HT1080 (cell line): ENCODE measurements around the gene PNMA8A. TPM values are rescaled to one million over a fixed set of nuclear protein-coding genes. Genes with fewer than 3 reads are reported as not detected.

ENCODE experiments used
- DNase-seq: peaks from one replicate; pipeline ENCODE4 v3.0.0-alpha.2; 2015; ENCODE audit warnings: low read depth
- total RNA-seq: library from RNA; depleted of rRNA; stranded (reverse); fragments of >200 nt; shearing (Covaris generic); gene quantifications from 2 replicates; pipeline ENCODE4 v1.2.3, GENCODE V29; 2014; rRNA removed

Gene PNMA8A
- total RNA-seq, 1 experiment from 2014 or later, result not detected

DNA sequence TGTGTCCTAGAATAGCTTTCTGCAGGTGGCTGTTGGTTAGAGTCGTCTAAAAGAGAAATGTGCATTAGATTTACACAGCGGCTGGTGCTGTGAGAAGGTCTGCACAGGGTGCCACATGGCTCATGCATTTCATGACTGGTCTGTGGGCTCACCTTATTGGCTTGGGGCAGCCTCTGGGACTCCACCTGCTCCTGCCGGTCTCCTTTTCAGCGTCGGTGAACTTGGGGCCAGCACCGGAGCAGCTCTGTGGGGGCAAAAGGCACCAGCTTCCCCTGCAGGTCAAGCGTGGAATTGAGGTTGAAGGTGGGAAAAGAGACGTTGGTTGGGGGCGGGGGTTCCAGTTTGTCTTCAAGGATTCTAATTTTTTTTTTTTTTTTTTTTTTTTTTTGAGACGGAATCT, 39.5 kb downstream of the PNMA8A start:
- no peak for DNase-seq

DNA sequence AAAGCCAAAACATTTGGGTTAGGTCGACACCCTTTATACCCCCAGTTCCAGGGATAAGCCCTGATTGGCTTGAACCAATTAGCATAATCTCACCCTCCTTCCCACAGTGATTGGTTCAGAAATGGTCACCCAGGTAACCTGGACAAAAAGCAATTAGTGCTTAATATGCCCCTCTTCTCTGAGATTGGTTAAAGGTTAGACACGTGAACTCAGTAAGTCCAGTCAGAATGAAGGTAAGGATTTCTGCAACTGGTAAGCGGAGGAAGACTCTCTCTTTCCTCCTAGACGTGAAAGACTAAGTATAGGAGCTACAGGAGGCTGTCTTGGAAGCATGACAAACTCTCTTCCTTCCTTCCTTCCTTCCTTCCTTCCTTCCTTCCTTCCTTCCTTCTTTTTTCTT, 41.4 kb downstream of the PNMA8A start:
- DNase-seq, result no peak

DNA sequence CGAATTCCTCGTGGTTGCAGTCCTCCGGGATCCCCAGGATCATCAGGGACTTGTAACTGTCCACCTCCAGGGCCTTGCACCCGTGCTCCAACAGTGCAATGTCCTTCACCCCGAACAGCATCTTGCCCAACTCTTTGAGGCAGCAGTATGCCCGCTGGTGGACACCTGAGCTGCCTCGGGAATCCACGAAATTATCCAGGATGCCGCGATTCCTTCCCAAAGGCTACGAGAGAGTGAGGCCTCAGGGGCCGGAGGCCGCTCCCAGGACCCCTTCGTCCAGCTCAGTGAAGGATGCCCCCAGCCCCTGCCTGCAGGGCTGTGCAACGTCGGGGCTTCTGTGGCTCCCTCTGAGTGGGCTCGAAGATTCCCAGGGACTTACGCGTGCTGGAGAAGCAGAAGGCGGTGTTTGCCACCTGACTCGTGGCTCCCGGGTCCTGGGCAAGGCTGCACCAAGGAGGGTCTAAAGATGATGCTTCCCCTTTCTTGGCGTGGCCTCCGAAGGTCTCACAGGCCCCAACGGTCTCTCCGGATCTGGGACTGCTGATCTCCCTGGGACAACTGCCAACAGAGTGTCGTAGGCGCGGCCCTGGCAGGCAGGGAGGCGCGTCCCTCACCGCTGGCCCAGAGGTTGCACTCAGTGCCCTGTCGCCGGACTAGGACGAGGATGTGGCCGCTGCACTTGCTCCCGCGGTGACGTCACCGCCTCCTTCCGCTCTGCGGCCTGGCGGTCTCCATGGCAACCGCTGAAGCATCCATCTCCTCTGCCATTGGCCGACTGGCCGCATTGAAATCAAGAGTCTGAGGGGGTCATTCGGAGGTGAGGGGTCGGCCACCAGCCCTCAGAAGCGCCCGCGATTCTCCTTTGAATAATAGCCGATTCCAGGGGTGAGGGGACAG, 42.9 kb downstream of the PNMA8A start, which contains the start of gene PNMA8C:
Gene PNMA8C (minus strand): TSS at position 698 of the 897 bp plus-strand sequence. CDS start 577 bp downstream, at position 121.
- DNase-seq, result peak; percentile 7

DNA sequence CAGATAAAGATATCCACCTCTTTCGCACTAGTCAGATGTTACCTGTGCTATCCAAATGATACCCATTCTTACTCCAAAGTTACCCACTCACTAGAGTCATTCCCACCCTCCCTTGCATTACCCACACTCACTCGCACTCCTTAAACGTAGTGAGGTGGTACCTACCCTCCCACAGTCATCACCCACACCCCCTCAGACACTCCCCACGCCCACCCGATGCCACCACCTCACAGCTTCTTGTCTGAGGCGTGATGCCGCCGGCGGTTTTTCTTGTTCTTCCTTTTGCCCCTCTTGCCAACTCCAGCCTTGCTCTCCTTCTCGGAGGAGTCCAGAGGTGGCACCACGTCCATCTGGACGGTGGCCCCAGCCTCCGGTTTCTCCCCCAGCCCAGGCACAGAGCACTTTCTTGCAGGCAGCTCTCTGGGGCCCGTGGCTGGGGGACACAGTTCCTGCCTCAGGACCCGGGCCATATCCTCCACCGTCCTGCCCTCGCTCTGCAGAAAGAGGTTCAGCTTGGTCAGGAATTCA, 43.8 kb downstream of the PNMA8A start:
- no peak for DNase-seq

DNA sequence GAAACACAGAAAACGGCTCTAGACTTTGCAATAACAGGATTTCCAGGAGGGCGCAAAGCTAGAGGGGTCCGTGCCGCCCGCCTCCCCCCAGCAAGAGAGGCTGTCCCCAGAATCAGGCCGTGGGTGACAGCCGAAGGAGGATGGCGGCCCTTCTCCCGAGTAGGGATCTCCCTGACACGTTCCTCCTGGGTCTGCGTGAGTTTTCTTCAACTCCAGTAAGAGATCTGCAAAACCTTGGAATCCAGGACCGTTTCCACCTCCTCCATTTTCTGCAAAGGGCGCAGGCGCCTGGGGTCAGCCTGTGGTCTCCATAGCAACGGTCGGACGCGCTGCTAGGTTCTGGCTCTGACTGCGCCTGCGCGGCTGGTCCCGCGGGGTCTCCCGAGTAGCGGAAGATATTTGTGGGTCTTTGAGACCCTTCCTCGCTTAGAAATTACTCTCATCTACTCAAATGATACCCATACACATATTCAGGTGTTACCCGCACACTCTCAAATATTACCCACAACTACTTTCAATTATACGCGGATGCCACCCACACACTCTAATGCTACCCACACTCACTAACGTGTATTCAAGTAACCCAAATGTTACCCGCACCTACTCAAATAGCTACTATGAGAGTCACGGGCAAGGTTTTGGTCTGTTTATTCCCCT, 44.7 kb downstream of the PNMA8A start:
- peak; percentile 16 for DNase-seq

DNA sequence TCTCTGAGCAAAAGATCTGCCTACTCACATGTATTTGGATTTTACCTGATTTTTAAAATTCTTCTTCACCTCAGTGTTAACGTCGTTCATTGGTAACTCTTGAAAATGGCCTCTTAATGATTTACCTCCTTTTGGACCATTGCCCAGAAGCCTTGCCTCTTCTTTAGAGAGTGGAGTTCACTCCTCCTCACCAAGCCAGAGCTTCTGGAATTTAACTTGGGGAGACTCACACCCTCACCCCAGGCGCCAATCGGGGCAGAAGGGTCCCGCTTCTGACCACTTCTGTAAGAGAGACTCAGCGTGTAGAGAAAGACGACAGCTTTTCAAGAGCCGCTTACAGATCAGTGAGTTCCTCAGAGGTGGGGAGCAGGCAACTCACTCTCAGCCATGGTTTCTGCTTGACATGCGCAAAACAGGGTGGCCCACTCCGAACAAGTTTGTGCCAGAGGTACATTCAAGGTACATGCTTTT, 45.3 kb downstream of the PNMA8A start:
- no peak for DNase-seq

DNA sequence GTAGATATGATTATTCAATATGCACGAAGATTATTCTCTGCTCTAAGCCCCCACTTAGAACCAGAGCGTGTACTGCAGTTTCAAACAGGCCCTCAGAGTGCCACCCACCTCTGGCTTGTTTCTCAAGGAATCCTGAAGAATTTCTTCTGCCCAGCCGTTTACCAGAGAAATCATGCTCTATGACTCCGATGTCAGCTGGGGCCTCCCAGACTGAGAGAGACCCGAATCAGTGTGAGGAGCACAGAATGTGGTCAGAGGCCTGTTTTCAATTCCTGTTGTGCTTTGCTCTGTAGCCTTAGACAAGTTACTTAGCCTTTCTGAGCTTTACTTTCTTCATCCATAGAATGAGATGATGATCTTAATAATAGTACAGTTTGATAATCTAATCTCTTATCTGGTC, 48.2 kb downstream of the PNMA8A start:
- DNase-seq, result no peak

DNA sequence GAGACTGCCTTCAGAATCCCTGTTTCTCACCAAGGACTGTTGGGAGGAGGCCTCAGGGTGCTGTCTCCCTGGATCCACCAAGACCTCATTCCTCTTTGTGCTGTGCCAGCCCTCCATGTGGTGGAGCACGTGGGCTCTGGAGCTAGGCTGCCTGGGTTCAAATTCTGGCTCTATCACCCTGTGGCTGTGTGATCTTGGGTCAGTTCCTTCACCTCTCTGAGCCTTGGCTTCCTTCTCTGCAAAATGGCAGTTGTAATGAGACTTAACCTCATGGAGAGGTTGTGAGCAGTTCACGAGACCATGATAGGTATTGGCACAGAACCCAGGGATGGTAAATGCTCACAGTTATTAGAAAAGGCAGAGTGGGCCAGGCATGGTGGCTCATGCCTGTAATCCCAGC, 49.0 kb downstream of the PNMA8A start:
- DNase-seq, result no peak

DNA sequence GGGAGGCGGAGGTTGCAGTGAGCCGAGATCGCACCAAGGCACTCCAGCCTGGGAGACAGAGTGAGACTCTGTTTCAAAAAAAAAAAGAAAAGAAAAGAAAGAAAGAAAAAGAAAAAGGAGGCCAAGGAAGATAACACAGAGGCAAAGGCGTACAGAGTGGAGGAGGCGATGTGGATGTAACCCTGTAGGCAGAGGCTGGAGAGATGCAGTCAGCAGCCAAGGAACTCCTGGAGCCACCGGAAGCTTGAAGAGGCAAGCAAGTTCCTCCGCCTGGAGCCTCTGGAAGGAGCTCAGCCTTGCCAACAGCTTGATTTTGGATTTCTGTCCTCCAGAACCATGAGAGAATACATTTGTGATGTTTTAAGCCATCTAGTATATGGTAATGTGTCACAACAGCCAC, 51.3 kb downstream of the PNMA8A start:
- no peak for DNase-seq

Other genes starting within 250 kb of the PNMA8A start
- not detected in 2 replicates for gene IGFL1, start 241.8 kb downstream of the PNMA8A start, total RNA-seq
- gene HIF3A, start 174.5 kb downstream of the PNMA8A start, total RNA-seq, result not detected in 2 replicates
- gene PPP5C, start 124.5 kb downstream of the PNMA8A start, total RNA-seq, result 118 and 130 TPM in 2 replicates
- gene CCDC8, start 58.0 kb downstream of the PNMA8A start, total RNA-seq, result not detected in 2 replicates
- gene PNMA8C, start 42.6 kb downstream of the PNMA8A start, total RNA-seq, result not detected in 2 replicates
- not detected in 2 replicates for gene PNMA8B, start 24.3 kb upstream of the PNMA8A start, total RNA-seq
- gene CALM3, start 129.8 kb upstream of the PNMA8A start, total RNA-seq, result 173 and 213 TPM in 2 replicates
- 1.7 and 1.8 TPM in 2 replicates for gene PTGIR, start 153.5 kb upstream of the PNMA8A start, total RNA-seq
- gene GNG8, start 164.6 kb upstream of the PNMA8A start, total RNA-seq, result not detected in 2 replicates
- gene DACT3, start 189.6 kb upstream of the PNMA8A start, total RNA-seq, result 0.60 and 1.1 TPM in 2 replicates
- gene PRKD2, start 245.6 kb upstream of the PNMA8A start, total RNA-seq, result 13.3 and 19.1 TPM in 2 replicates